ENCODE data around the gene RNU2-1. TPM values are rescaled to one million over a fixed set of nuclear protein-coding genes. Genes with fewer than 3 reads are reported as not detected.
"Not testable (repeated sequence)": the region's sequence is repeated elsewhere in the genome, so short reads cannot be mapped to it uniquely, and the experiment has no call there.

Gene RNU2-1
- total RNA-seq, 1 experiment from 2014 or later: 6,186 TPM

DNA sequence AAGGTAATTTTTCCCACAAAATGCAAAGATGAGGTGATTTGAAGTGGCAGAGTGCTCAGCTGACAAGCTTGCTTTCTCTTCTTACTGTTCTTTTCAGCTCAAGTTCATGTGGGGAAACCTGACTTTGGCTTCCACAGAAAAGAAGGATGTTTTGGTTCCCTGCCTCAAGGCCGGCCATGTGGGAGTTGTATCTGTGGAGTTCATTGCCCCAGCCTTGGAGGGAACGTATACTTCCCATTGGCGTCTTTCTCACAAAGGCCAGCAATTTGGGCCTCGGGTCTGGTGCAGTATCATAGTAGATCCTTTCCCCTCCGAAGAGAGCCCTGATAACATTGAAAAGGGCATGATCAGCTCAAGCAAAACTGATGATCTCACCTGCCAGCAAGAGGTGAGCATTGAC lies 40.5 kb downstream of the RNU2-1 start:
- H3K27ac Mint-ChIP-seq: 0 out of 7 replicates have a peak overlapping the region, but pooled peaks of 1 of the 3 experiments have one; percentile 20
- Histone ChIP-seq H4K5ac (ENCODE audit: insufficient read length, low read depth, low read length) (no peak overlapping the region), H2AK5ac (ENCODE audit: insufficient read length, low read length) (no peak overlapping the region), H3K27me3 (ENCODE audit: insufficient read depth, low read length) (no peaks in the 10 kb centered on the region), H3K4ac (ENCODE audit: low read depth, low read length) (no peak overlapping the region), H2BK120ac (ENCODE audit: low read depth, low read length, poor library complexity, severe bottlenecking) (no peak overlapping the region), H2AFZ (ENCODE audit: low read length) (no peak overlapping the region), H2BK20ac (ENCODE audit: low read depth, low read length, poor library complexity, severe bottlenecking) (no peak overlapping the region), H2BK5ac (ENCODE audit: insufficient read length, low read length) (no peak overlapping the region), H3K56ac (ENCODE audit: insufficient read length, low read depth, low read length) (no peak overlapping the region), H3K9ac (ENCODE audit: extremely low read depth, insufficient read length, low read length) (no peak overlapping the region), H3K18ac (ENCODE audit: insufficient read length, low read depth, low read length) (no peak overlapping the region), H3K79me1 (ENCODE audit: insufficient read depth, low read depth, low read length, poor library complexity, severe bottlenecking) (no peaks in the 10 kb centered on the region), H3K4me2 (ENCODE audit: insufficient read depth, insufficient read length, low read length) (no peak overlapping the region), H4K91ac (ENCODE audit: insufficient read length, low read depth, low read length) (no peak overlapping the region), H3K4me1 (ENCODE audit: insufficient read depth, low read length) (no peaks in the 10 kb centered on the region), H3T11ph (ENCODE audit: low read length) (no peak overlapping the region), H4K8ac (replicated peaks; ENCODE audit: insufficient read length, low read depth, low read length) (no peak overlapping the region), H3K27ac (ENCODE audit: insufficient read length, low read depth, low read length) (no peak overlapping the region), H3K79me2 (ENCODE audit: insufficient read depth, low read length) (no peaks in the 10 kb centered on the region), H3K14ac (ENCODE audit: insufficient read depth, low read length) (no peak overlapping the region), H3K23me2 (ENCODE audit: insufficient read length, low read depth, low read length, poor library complexity, severe bottlenecking) (no peaks in the 10 kb centered on the region), H3K9me3 (ENCODE audit: control insufficient read depth, low read depth, low read length) (no peaks in the 10 kb centered on the region), H2BK15ac (ENCODE audit: low read depth, low read length) (no peak overlapping the region), H4K20me1 (ENCODE audit: control insufficient read depth, insufficient read depth, insufficient read length) (no peaks in the 10 kb centered on the region), H3K23ac (ENCODE audit: insufficient read length, low read depth, low read length) (no peak overlapping the region), H2BK12ac (ENCODE audit: insufficient read length, low read depth, low read length) (no peak overlapping the region)
- H3K4me3 Mint-ChIP-seq: no peak overlapping the region
- no peaks in the 10 kb centered on the region for H3K4me1 Mint-ChIP-seq
- H3K9me3 Mint-ChIP-seq: no peaks in the 10 kb centered on the region
- TF ChIP-seq, protein P1, sequence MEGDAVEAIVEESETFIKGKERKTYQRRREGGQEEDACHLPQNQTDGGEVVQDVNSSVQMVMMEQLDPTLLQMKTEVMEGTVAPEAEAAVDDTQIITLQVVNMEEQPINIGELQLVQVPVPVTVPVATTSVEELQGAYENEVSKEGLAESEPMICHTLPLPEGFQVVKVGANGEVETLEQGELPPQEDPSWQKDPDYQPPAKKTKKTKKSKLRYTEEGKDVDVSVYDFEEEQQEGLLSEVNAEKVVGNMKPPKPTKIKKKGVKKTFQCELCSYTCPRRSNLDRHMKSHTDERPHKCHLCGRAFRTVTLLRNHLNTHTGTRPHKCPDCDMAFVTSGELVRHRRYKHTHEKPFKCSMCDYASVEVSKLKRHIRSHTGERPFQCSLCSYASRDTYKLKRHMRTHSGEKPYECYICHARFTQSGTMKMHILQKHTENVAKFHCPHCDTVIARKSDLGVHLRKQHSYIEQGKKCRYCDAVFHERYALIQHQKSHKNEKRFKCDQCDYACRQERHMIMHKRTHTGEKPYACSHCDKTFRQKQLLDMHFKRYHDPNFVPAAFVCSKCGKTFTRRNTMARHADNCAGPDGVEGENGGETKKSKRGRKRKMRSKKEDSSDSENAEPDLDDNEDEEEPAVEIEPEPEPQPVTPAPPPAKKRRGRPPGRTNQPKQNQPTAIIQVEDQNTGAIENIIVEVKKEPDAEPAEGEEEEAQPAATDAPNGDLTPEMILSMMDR (conservative IDR thresholded peaks at IDR 0.05): no peak
- H3K36me3 Mint-ChIP-seq (ENCODE audit: insufficient read depth in 1 of 3, low read depth in 3 of 3): peaks cover 17 to 81% (median 80%) of the 10 kb centered on the region in 3 experiments; a peak in 6 of 7 replicates
- no CpG with 5 or more reads among the region's 5 CpGs for WGBS (ENCODE audit: extremely low coverage, insufficient read length, low lambda C conversion rate)
- H3K27me3 Mint-ChIP-seq (ENCODE audit: low read depth): no peaks in the 10 kb centered on the region
- DNase-seq: no peak

DNA sequence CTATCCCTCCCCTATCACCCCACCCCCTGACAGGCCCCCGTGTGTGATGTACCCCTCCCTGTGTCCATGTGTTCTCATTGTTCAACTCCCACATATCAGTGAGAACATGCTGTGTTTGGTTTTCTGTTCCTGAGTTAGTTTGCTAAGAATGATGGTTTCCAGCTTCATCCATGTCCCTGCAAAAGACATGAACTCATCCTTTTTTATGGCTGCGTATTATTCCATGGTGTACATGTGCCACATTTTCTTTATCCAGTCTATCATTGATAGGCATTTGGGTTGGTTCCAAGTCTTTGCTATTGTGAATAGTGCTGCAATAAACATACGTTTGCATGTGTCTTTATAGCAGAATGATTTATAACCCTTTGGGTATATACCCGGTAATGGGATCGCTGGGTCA lies 47.1 kb downstream of the RNU2-1 start:
- not testable (repeated sequence) for H2BK120ac ChIP-seq (ENCODE audit: low read depth, low read length, poor library complexity, severe bottlenecking); H2AFZ ChIP-seq (ENCODE audit: low read length)

More for the DNA sequence above, 47.1 kb downstream of the RNU2-1 start:
- not testable (repeated sequence) for H3K9me3 ChIP-seq (ENCODE audit: control insufficient read depth, low read depth, low read length); H3K4ac ChIP-seq (ENCODE audit: low read depth, low read length); H3K9ac ChIP-seq (ENCODE audit: extremely low read depth, insufficient read length, low read length); H3K27ac Mint-ChIP-seq; H3K4me1 Mint-ChIP-seq; H3K79me2 ChIP-seq (ENCODE audit: insufficient read depth, low read length); H4K5ac ChIP-seq (ENCODE audit: insufficient read length, low read depth, low read length); H3K14ac ChIP-seq (ENCODE audit: insufficient read depth, low read length); H3K18ac ChIP-seq (ENCODE audit: insufficient read length, low read depth, low read length); H4K91ac ChIP-seq (ENCODE audit: insufficient read length, low read depth, low read length); H3K4me3 Mint-ChIP-seq; H3K4me1 ChIP-seq (ENCODE audit: insufficient read depth, low read length); H2AK5ac ChIP-seq (ENCODE audit: insufficient read length, low read length); H3K23me2 ChIP-seq (ENCODE audit: insufficient read length, low read depth, low read length, poor library complexity, severe bottlenecking); H3K56ac ChIP-seq (ENCODE audit: insufficient read length, low read depth, low read length); H2BK12ac ChIP-seq (ENCODE audit: insufficient read length, low read depth, low read length); H4K20me1 ChIP-seq (ENCODE audit: control insufficient read depth, insufficient read depth, insufficient read length); H2BK15ac ChIP-seq (ENCODE audit: low read depth, low read length); H3K9me3 Mint-ChIP-seq; H2BK5ac ChIP-seq (ENCODE audit: insufficient read length, low read length); H2BK20ac ChIP-seq (ENCODE audit: low read depth, low read length, poor library complexity, severe bottlenecking); H3K23ac ChIP-seq (ENCODE audit: insufficient read length, low read depth, low read length); H3K79me1 ChIP-seq (ENCODE audit: insufficient read depth, low read depth, low read length, poor library complexity, severe bottlenecking); DNase-seq; H3K27ac ChIP-seq (ENCODE audit: insufficient read length, low read depth, low read length); H3K27me3 Mint-ChIP-seq (ENCODE audit: low read depth); H3T11ph ChIP-seq (ENCODE audit: low read length); H3K27me3 ChIP-seq (ENCODE audit: insufficient read depth, low read length); H3K4me2 ChIP-seq (ENCODE audit: insufficient read depth, insufficient read length, low read length); H4K8ac ChIP-seq (replicated peaks; ENCODE audit: insufficient read length, low read depth, low read length)
- H3K36me3 Mint-ChIP-seq (ENCODE audit: insufficient read depth in 1 of 3, low read depth in 3 of 3): peaks cover 14 to 54% (median 42%) of the 10 kb centered on the region in 3 experiments; a peak in 6 of 7 replicates
- no CpG with 5 or more reads among the region's 5 CpGs for WGBS (ENCODE audit: extremely low coverage, insufficient read length, low lambda C conversion rate)

Measured in H9 (cell line).